Neural cell (in vitro differentiated cells): ENCODE results near the gene ZNF516. TPM values are rescaled to one million over a fixed set of nuclear protein-coding genes. Genes with fewer than 3 reads are reported as not detected.

Experiments
- H2AFZ ChIP-seq: fragments of 200-600, 300-800 bp; sonication (generic), shearing (Covaris generic); 2 replicates; pipeline ENCODE4 v1.6.0; 2014; ENCODE audit warnings: low read depth, mild to moderate bottlenecking, antibody characterized with exemption, low read length, moderate library complexity
- H3F3A ChIP-seq: fragments of 200-600 bp; shearing (Covaris generic); 2 replicates; pipeline ENCODE4 v1.6.1; 2016; ENCODE audit warnings: mild to moderate bottlenecking, moderate library complexity, mixed read lengths, antibody characterized with exemption, low read length; ENCODE audit not compliant: insufficient read depth, poor library complexity, severe bottlenecking
- H3K27ac ChIP-seq: fragments of 200-600, 300-800 bp; sonication (generic), shearing (Covaris generic); 2 replicates; pipeline ENCODE4 v1.5.1; 2014; ENCODE audit warnings: mild to moderate bottlenecking, low read length, moderate library complexity
- H3K27me3 ChIP-seq: fragments of 300-800, 200-600 bp; sonication (generic), shearing (Covaris generic); 2 replicates; pipeline ENCODE4 v1.6.0; 2014; ENCODE audit warnings: mild to moderate bottlenecking, low read depth, low read length, moderate library complexity; ENCODE audit not compliant: insufficient read depth
- H3K36me3 ChIP-seq: fragments of 300-800, 200-600 bp; sonication (generic), shearing (Covaris generic); 2 replicates; pipeline ENCODE4 v1.5.1; 2014; ENCODE audit warnings: mild to moderate bottlenecking, antibody characterized with exemption, low read length, moderate library complexity; ENCODE audit not compliant: insufficient read depth
- H3K4me2 ChIP-seq: fragments of 300-800, 200-600 bp; sonication (generic), shearing (Covaris generic); 2 replicates; pipeline ENCODE4 v1.6.0; 2014; ENCODE audit warnings: mild to moderate bottlenecking, low read length
- H3K4me3 ChIP-seq: fragments of 300-800, 200-600 bp; sonication (generic), shearing (Covaris generic); 2 replicates; pipeline ENCODE4 v1.5.1; 2014; ENCODE audit warnings: mild to moderate bottlenecking, low read length, moderate library complexity
- H3K79me2 ChIP-seq: fragments of 200-600 bp; shearing (Covaris generic); replicated peaks from 2 replicates; pipeline ENCODE4 v1.6.0; 2014; ENCODE audit warnings: mild to moderate bottlenecking, low read length, moderate library complexity; ENCODE audit not compliant: insufficient read depth
- H3K9ac ChIP-seq: fragments of 300-800, 200-600 bp; sonication (generic), shearing (Covaris generic); 2 replicates; pipeline ENCODE4 v1.6.1; 2016; ENCODE audit warnings: mild to moderate bottlenecking, low read length, mixed read lengths
- H3K9me2 ChIP-seq: fragments of 200-600 bp; shearing (Covaris generic); 2 replicates; pipeline ENCODE4 v1.6.1; 2016; ENCODE audit warnings: mild to moderate bottlenecking, low read length, mixed read lengths; ENCODE audit not compliant: insufficient read depth
- H3K9me3 ChIP-seq: fragments of 200-600, 300-800 bp; sonication (generic), shearing (Covaris generic); 2 replicates; pipeline ENCODE4 v1.6.1; 2016; ENCODE audit warnings: mild to moderate bottlenecking, mixed run types, low read length, moderate library complexity, mixed read lengths
- H4K20me1 ChIP-seq: fragments of 200-600 bp; shearing (Covaris generic); 2 replicates; pipeline ENCODE4 v1.6.1; 2016; ENCODE audit warnings: mild to moderate bottlenecking, mixed run types; ENCODE audit not compliant: insufficient read depth
- CTCF ChIP-seq: fragments of 450-650 bp; IDR thresholded peaks from 2 replicates; pipeline ENCODE4 v1.5.1; 2014; ENCODE audit warnings: antibody characterized with exemption, mild to moderate bottlenecking, moderate library complexity; ENCODE audit not compliant: poor library complexity, severe bottlenecking
- EP300 ChIP-seq: fragments of 450-650 bp; conservative IDR thresholded peaks from 2 replicates; pipeline ENCODE4 v1.6.1; 2014; ENCODE audit warnings: antibody characterized with exemption, mild to moderate bottlenecking, moderate library complexity; ENCODE audit not compliant: poor library complexity, severe bottlenecking
- EZH2 ChIP-seq: fragments of 200-600, 300-800 bp; shearing (Covaris generic), sonication (generic); IDR thresholded peaks from 2 replicates; pipeline ENCODE4 v1.6.1; 2014; ENCODE audit warnings: antibody characterized with exemption, low read length, borderline replicate concordance, mild to moderate bottlenecking; ENCODE audit not compliant: insufficient read depth, poor library complexity, severe bottlenecking
- MXI1 ChIP-seq: fragments of 450-650 bp; conservative IDR thresholded peaks from 2 replicates; pipeline ENCODE4 v1.6.1; 2014; ENCODE audit warnings: antibody characterized with exemption, mild to moderate bottlenecking; ENCODE audit not compliant: poor library complexity, severe bottlenecking
- POLR2AphosphoS5 ChIP-seq: IDR thresholded peaks from 2 replicates; pipeline ENCODE4 v1.6.1; 2012
- RAD21 ChIP-seq: fragments of 450-650 bp; conservative IDR thresholded peaks from 2 replicates; pipeline ENCODE4 v1.6.1; 2014; ENCODE audit warnings: antibody characterized with exemption, mild to moderate bottlenecking, moderate library complexity
- REST ChIP-seq: IDR thresholded peaks from 2 replicates; pipeline ENCODE4 v1.6.1; 2012; ENCODE audit warnings: borderline replicate concordance
- SMC3 ChIP-seq: fragments of 450-650 bp; conservative IDR thresholded peaks from 2 replicates; pipeline ENCODE4 v1.6.1; 2014; ENCODE audit warnings: antibody characterized with exemption, mild to moderate bottlenecking, moderate library complexity; ENCODE audit not compliant: poor library complexity
- TAF1 ChIP-seq: IDR thresholded peaks from 2 replicates; pipeline ENCODE4 v1.6.1; 2012; ENCODE audit warnings: low read depth
- polyA plus RNA-seq: library from polyadenylated mRNA; depleted of rRNA; stranded (reverse); fragments of >200 nt; gene quantifications from 2 replicates; pipeline ENCODE4 v1.2.3, GENCODE V29; 2014

ZNF516 gene
- polyA plus RNA-seq, 1 donor from 2014 or later, result 11.5 TPM

GRCh38 chr18:76468345-76469304, 26.4 kb downstream of the ZNF516 start:
- Histone ChIP-seq H3K79me2 (peaks cover 78% of the 10 kb centered on the region), H3F3A (no peaks in the 10 kb centered on the region), H4K20me1 (no peaks in the 10 kb centered on the region), H3K4me3 (no peak overlapping the region), H3K4me2 (no peak overlapping the region), H3K36me3 (no peaks in the 10 kb centered on the region), H3K27me3 (no peaks in the 10 kb centered on the region), H3K9me2 (no peaks in the 10 kb centered on the region), H2AFZ (no peak overlapping the region), H3K9me3 (no peaks in the 10 kb centered on the region), H3K9ac (no peak overlapping the region), H3K27ac (no peak overlapping the region)
- TF ChIP-seq TAF1 (no peak), REST (no peak), RAD21 (no peak), EZH2 (no peak), POLR2AphosphoS5 (no peak), SMC3 (no peak), EP300 (no peak), MXI1 (no peak), CTCF (no peak)

- Histone ChIP-seq H3K27me3 (no peaks in the 10 kb centered on the region), H3K4me2 (no peak overlapping the region), H3K9me2 (no peaks in the 10 kb centered on the region), H3K27ac (no peak overlapping the region), H3F3A (no peaks in the 10 kb centered on the region), H4K20me1 (no peaks in the 10 kb centered on the region), H3K4me3 (no peak overlapping the region), H3K9me3 (no peaks in the 10 kb centered on the region), H2AFZ (no peak overlapping the region), H3K9ac (no peak overlapping the region), H3K36me3 (no peaks in the 10 kb centered on the region), H3K79me2 (peaks cover 71% of the 10 kb centered on the region)
- TF ChIP-seq REST, result no peak
- TF ChIP-seq EZH2, result no peak
- no peak for TF ChIP-seq EP300
- TF ChIP-seq POLR2AphosphoS5, result no peak
- no peak for TF ChIP-seq TAF1
- no peak for TF ChIP-seq CTCF
- TF ChIP-seq RAD21, result no peak
- TF ChIP-seq MXI1, result no peak
- no peak for TF ChIP-seq SMC3
Measured at GRCh38 chr18:76467371-76468190, 27.5 kb downstream of the ZNF516 start.
